Body of pancreas (tissue), 4 donors: Measurements from ENCODE around the gene MYLK.

Source experiments
- CTCF ChIP-seq, 7 experiments: fragments of 450-650 bp in 4 of 7; fragments of 200-600 bp in 3 of 7; sonication (generic) in 3 of 7; IDR thresholded peaks; one replicate each; pipeline ENCODE4 v1.5.1; 2016 to 2019; ENCODE audit warnings: antibody characterized with exemption in 7 of 7
- POLR2A ChIP-seq, 3 donors: fragments of 450-650 bp; IDR thresholded peaks; one replicate each; pipeline ENCODE4 v1.6.1; 2016; ENCODE audit warnings: antibody characterized with exemption in 3 of 3, mild to moderate bottlenecking in 2 of 3

DNA sequence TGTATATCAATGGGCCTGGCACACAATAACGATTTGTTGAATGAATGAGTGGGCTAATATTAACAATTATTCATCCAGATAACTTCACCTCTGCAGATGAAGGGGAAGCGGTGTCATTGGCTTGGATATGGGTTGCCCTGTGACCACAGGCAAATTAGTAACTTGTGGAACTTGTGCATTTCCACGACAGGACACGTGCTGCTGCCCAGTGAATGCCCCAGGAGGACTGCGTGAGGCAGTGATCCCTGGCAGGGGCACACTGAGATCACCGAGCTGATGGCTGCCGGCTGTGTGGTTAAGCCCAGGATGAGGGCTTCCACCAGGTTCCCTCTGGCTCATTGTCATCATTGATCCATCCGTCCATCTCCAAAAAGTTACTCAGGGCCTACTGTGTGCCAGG is 215.2 kb downstream of the MYLK start:
- TF ChIP-seq POLR2A (IDR thresholded peaks at IDR 0.05), result no peak
- TF ChIP-seq CTCF (IDR thresholded peaks at IDR 0.05), result no peak
